AG09319 (cell line): ENCODE measurements around the gene EBF3.

Experiments used
- DNase-seq: peaks from one replicate; pipeline ENCODE4 v3.0.0-alpha.2; 2010; ENCODE audit warnings: low read depth; ENCODE audit errors: extremely low read depth
- CTCF ChIP-seq: IDR thresholded peaks from 2 replicates; pipeline ENCODE4 v1.5.1; 2011; ENCODE audit warnings: low read depth, mild to moderate bottlenecking, inconsistent platforms, low read length, moderate library complexity

Gene EBF3

GRCh38 chr10:129881641-129882040, 82.4 kb downstream of the EBF3 start:
- DNase-seq: no peak
- no peak for TF ChIP-seq CTCF

DNA sequence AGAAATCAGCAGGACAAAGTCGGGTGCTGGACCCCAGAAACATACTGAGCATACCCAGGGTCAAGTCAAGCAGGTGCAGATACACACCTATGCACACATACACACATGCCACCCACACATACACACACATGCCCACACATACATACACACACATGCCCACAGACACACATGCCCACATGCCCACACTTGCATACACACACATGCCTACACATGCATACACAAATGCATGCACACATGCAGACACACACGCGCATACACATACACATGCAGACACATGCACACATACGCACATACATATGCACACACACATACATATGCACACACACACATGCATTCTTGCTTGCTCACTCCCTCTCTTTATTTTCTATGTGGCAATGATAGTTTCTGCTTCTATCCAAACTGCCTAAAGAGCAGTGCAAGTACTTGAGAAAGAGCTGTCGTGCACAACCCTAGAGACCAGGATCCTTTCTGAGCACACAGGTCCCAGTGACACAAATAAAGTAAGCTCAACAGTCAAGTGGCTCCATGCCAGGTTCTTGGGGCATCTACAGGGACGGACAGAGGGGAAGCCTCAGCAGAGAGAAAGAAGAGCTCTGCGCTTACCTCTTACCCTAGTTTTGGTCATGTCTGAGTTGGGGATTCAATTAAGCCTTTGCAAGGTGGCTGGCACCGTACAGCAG, 83.7 kb downstream of the EBF3 start:
- TF ChIP-seq CTCF: no peak
- DNase-seq: no peak

DNA sequence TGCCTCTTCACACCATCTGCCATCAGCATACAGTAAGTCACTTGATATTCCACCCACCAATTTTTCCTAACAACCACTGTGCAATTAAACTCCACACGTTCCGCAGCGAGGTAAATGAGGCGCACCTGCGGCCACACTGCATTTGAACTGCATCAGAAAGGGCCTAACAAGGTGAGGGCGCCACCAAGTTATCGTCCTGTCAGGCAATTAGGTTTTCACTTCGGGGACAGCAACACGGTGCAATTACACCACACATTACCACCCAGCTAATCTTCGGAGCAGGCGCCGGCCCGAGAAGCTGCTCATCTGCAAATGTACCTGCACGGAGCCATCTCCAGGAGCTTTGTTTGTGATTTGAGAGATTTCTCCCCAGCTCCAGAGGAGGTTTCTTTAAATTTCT, 84.4 kb downstream of the EBF3 start:
- no peak for DNase-seq
- TF ChIP-seq CTCF: no peak

- no peak for DNase-seq
- TF ChIP-seq CTCF: no peak
These were observed 85.2 kb downstream of the EBF3 start for GRCh38 chr10:129878835-129879234.

- peak; percentile 24 for TF ChIP-seq CTCF
- DNase-seq: no peak
These were observed 86.2 kb downstream of the EBF3 start for GRCh38 chr10:129877773-129878371.

DNA sequence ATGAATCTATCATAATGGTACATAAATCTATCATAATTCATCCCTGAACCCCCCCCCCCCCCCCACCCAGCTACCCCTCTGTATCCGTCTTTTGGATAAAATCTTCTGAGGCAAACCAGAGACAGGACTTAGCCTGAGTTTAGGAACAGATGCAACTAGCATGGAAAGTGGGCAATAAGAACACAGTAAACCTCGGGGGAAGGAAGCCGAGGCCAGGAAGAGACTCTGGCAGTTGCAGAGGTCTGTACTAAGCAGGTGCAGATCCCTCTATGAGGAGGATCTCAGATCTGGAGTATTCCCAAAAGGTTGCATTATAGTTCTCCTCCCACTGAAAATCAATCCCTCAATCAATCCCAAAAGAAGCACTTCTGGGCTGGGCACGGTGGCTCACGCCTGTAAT, 87.2 kb downstream of the EBF3 start:
- no peak for DNase-seq
- TF ChIP-seq CTCF: no peak

- DNase-seq: no peak
- no peak for TF ChIP-seq CTCF
These were observed 87.9 kb downstream of the EBF3 start for GRCh38 chr10:129875993-129876726.
